ENCODE measurements around the gene RASGEF1C. TPM values are rescaled to one million over a fixed set of nuclear protein-coding genes. Genes with fewer than 3 reads are reported as not detected.

The RASGEF1C gene
- total RNA-seq, 1 experiment from 2014 or later: not detected

- Histone ChIP-seq H3K27me3 (replicated peaks) (no peaks in the 10 kb centered on the region), H3K4me3 (no peak overlapping the region), H3K36me3 (no peaks in the 10 kb centered on the region), H3K9me3 (replicated peaks) (no peaks in the 10 kb centered on the region), H3K4me1 (replicated peaks) (no peaks in the 10 kb centered on the region), H3K27ac (no peak overlapping the region)
- DNase-seq (ENCODE audit: low read depth in 1 of 2, low spot score in 2 of 2): no peak
These were observed 148.8 kb downstream of the RASGEF1C start for GRCh38 chr5:180060192-180060591.

- H3K27ac ChIP-seq: no peak overlapping the region
- H3K4me3 ChIP-seq: no peak overlapping the region
- no peaks in the 10 kb centered on the region for H3K27me3 ChIP-seq (replicated peaks)
- H3K36me3 ChIP-seq: no peaks in the 10 kb centered on the region
- H3K4me1 ChIP-seq (replicated peaks): no peaks in the 10 kb centered on the region
- no peaks in the 10 kb centered on the region for H3K9me3 ChIP-seq (replicated peaks)
- DNase-seq (ENCODE audit: low read depth in 1 of 2, low spot score in 2 of 2): no peak
These were observed 149.7 kb downstream of the RASGEF1C start for GRCh38 chr5:180059326-180059725.

GRCh38 chr5:180056153-180056552, 152.9 kb downstream of the RASGEF1C start:
- Histone ChIP-seq H3K36me3 (no peaks in the 10 kb centered on the region), H3K27ac (no peak overlapping the region)

GRCh38 chr5:180054226-180054625, 154.8 kb downstream of the RASGEF1C start:
- H3K36me3 ChIP-seq: no peaks in the 10 kb centered on the region
- H3K27me3 ChIP-seq (replicated peaks): no peaks in the 10 kb centered on the region
- H3K4me3 ChIP-seq: no peak overlapping the region
- no peak for DNase-seq (ENCODE audit: low read depth in 1 of 2, low spot score in 2 of 2)
- no peak overlapping the region for H3K27ac ChIP-seq
- H3K4me1 ChIP-seq (replicated peaks): no peaks in the 10 kb centered on the region
- H3K9me3 ChIP-seq (replicated peaks): no peaks in the 10 kb centered on the region

More at GRCh38 chr5:180056153-180056552, 152.9 kb downstream of the RASGEF1C start:
- Histone ChIP-seq H3K4me3 (no peak overlapping the region), H3K9me3 (replicated peaks) (no peaks in the 10 kb centered on the region), H3K27me3 (replicated peaks) (no peaks in the 10 kb centered on the region), H3K4me1 (replicated peaks) (no peaks in the 10 kb centered on the region)
- no peak for DNase-seq (ENCODE audit: low read depth in 1 of 2, low spot score in 2 of 2)

GRCh38 chr5:180053061-180053602, 155.9 kb downstream of the RASGEF1C start:
- no peak overlapping the region for H3K27ac ChIP-seq
- no peaks in the 10 kb centered on the region for H3K9me3 ChIP-seq (replicated peaks)
- no peaks in the 10 kb centered on the region for H3K27me3 ChIP-seq (replicated peaks)
- H3K4me1 ChIP-seq (replicated peaks): no peaks in the 10 kb centered on the region
- H3K4me3 ChIP-seq: no peak overlapping the region
- no peaks in the 10 kb centered on the region for H3K36me3 ChIP-seq
- DNase-seq (ENCODE audit: low read depth in 1 of 2, low spot score in 2 of 2): no peak

- no peaks in the 10 kb centered on the region for H3K36me3 ChIP-seq
- no peak overlapping the region for H3K4me3 ChIP-seq
- H3K27ac ChIP-seq: no peak overlapping the region
- H3K9me3 ChIP-seq (replicated peaks): no peaks in the 10 kb centered on the region
- no peaks in the 10 kb centered on the region for H3K4me1 ChIP-seq (replicated peaks)
- DNase-seq (ENCODE audit: low read depth in 1 of 2, low spot score in 2 of 2): no peak
- H3K27me3 ChIP-seq (replicated peaks): no peaks in the 10 kb centered on the region
These were observed 156.7 kb downstream of the RASGEF1C start for GRCh38 chr5:180052211-180052818.

Other genes with a start within 250 kb of the RASGEF1C start
- 0.61 TPM in 1 of 2 replicates, not detected in the other for gene RNF130, start 137.5 kb downstream of the RASGEF1C start, total RNA-seq (2014; rRNA removed; shearing (Covaris generic))
- 44.9 and 82.1 TPM in 2 replicates for gene MAPK9, start 82.9 kb upstream of the RASGEF1C start, total RNA-seq (2014; rRNA removed; shearing (Covaris generic))
- 125 and 138 TPM in 2 replicates for gene GFPT2, start 144.1 kb upstream of the RASGEF1C start, total RNA-seq (2014; rRNA removed; shearing (Covaris generic))

Data from SJSA1 (cell line).